Tibial nerve (tissue), 4 donors: ENCODE results near the gene MRTFB. TPM values are rescaled to one million over a fixed set of nuclear protein-coding genes. Genes with fewer than 3 reads are reported as not detected.

ENCODE experiments used
- DNase-seq, 2 donors: peaks; one replicate each; pipeline ENCODE4 v3.0.0-alpha.2; 2019; ENCODE audit warnings: low spot score in 2 of 2
- H3K27ac ChIP-seq, 4 donors: fragments of 200-600 bp; sonication (generic) in 3 of 4; one replicate each; pipeline ENCODE4 v1.5.1; 2017 to 2019; ENCODE audit warnings: mild to moderate bottlenecking in 1 of 4
- H3K27me3 ChIP-seq, 2 donors: fragments of 200-600 bp; sonication (generic) in 1 of 2; one replicate each; pipeline versions ENCODE4 v1.5.1 to v1.6.0; 2017 to 2019
- H3K36me3 ChIP-seq, 3 donors: fragments of 200-600 bp; sonication (generic); one replicate each; pipeline ENCODE4 v1.5.1; 2018 to 2019
- H3K4me1 ChIP-seq, 4 donors: fragments of 200-600 bp; sonication (generic) in 3 of 4; one replicate each; pipeline ENCODE4 v1.5.1; 2017 to 2019
- H3K4me3 ChIP-seq, 4 donors: fragments of 200-600 bp; sonication (generic) in 3 of 4; one replicate each; pipeline ENCODE4 v1.5.1; 2017 to 2019; ENCODE audit warnings: mild to moderate bottlenecking in 1 of 4, moderate library complexity in 1 of 4
- H3K9me3 ChIP-seq, 4 donors: fragments of 200-600 bp; sonication (generic) in 3 of 4; one replicate each; pipeline ENCODE4 v1.5.1; 2017 to 2019
- CTCF ChIP-seq, 5 experiments: fragments of 200-600 bp in 3 of 5; fragments of 450-650 bp in 2 of 5; sonication (generic) in 3 of 5; IDR thresholded peaks; one replicate each; pipeline ENCODE4 v1.5.1; 2016 to 2019; ENCODE audit warnings: antibody characterized with exemption in 5 of 5, mild to moderate bottlenecking in 3 of 5, moderate library complexity in 2 of 5
- EP300 ChIP-seq, 2 donors: sonication (generic); formaldehyde crosslinking; IDR thresholded peaks; one replicate each; pipeline ENCODE4 v1.6.1; 2017; ENCODE audit warnings: antibody characterized with exemption in 2 of 2, mild to moderate bottlenecking in 1 of 2
- POLR2A ChIP-seq, 2 donors: fragments of 450-650 bp; IDR thresholded peaks; one replicate each; pipeline ENCODE4 v1.6.1; 2017; ENCODE audit warnings: antibody characterized with exemption in 2 of 2, mild to moderate bottlenecking in 2 of 2, moderate library complexity in 2 of 2
- WGBS, 2 donors: methylation state at CpG; one replicate each; pipeline ENCODE4 v1.1.5; 2018; 5-methylcytosine and 5-hydroxymethylcytosine counted together
- total RNA-seq, 4 donors: library from RNA; depleted of rRNA; stranded (reverse); fragments of >200 nt; gene quantifications; one replicate each; pipeline ENCODE4 v1.1.0, GENCODE V29; 2016

MRTFB gene
- total RNA-seq, 4 donors from 2014 or later = 35.6 to 76.9 (median 61.8) TPM

GRCh38 chr16:14303182-14303618 is 232.1 kb downstream of the MRTFB start:
- H3K36me3 ChIP-seq = no peaks in the 10 kb centered on the region
- no peaks in the 10 kb centered on the region for H3K9me3 ChIP-seq
- TF ChIP-seq CTCF (IDR thresholded peaks at IDR 0.05) (no peak), POLR2A (IDR thresholded peaks at IDR 0.05) (no peak), EP300 (IDR thresholded peaks at IDR 0.05) (no peak)
- peaks cover 0 to 49% (median 18%) of the 10 kb centered on the region in 4 donors for H3K4me1 ChIP-seq
- H3K27ac ChIP-seq = peak overlapping the region; percentile 30 to 82 (median 78)
- 6 to 7% methylated on average over 14 of the region's 14 CpGs for WGBS, 2 donors
- H3K4me3 ChIP-seq = peak overlapping the region; percentile 69 to 86 (median 76)
- H3K27me3 ChIP-seq = no peaks in the 10 kb centered on the region
- no peak for DNase-seq

GRCh38 chr16:14303639-14304394 is 232.7 kb downstream of the MRTFB start:
- DNase-seq = no peak
- no peaks in the 10 kb centered on the region for H3K9me3 ChIP-seq
- 28 to 42% methylated on average over 30 to 31 of the region's 31 CpGs for WGBS, 2 donors
- no peaks in the 10 kb centered on the region for H3K27me3 ChIP-seq
- TF ChIP-seq EP300 (IDR thresholded peaks at IDR 0.05) (no peak), POLR2A (IDR thresholded peaks at IDR 0.05) (no peak), CTCF (IDR thresholded peaks at IDR 0.05) (no peak)
- H3K4me1 ChIP-seq = peaks cover 0 to 54% (median 19%) of the 10 kb centered on the region in 4 donors
- H3K27ac ChIP-seq = peak overlapping the region; percentile 30 to 82 (median 74)
- no peaks in the 10 kb centered on the region for H3K36me3 ChIP-seq
- peak overlapping the region; percentile 69 to 86 (median 76) for H3K4me3 ChIP-seq

- Histone ChIP-seq H3K4me3 (no peak overlapping the region), H3K4me1 (peaks cover 0 to 66% (median 24%) of the 10 kb centered on the region in 4 donors), H3K36me3 (no peaks in the 10 kb centered on the region), H3K9me3 (no peaks in the 10 kb centered on the region), H3K27ac (peak overlapping the region in 2 of 4 donors; percentile 44 to 58), H3K27me3 (no peaks in the 10 kb centered on the region)
- TF ChIP-seq CTCF (IDR thresholded peaks at IDR 0.05) (no peak), POLR2A (IDR thresholded peaks at IDR 0.05) (no peak), EP300 (IDR thresholded peaks at IDR 0.05) (no peak)
- WGBS, 2 donors = 73 to 81% methylated on average over 12 of the region's 12 CpGs
- DNase-seq = no peak
Measured at GRCh38 chr16:14304891-14305460, 233.9 kb downstream of the MRTFB start.

- no peak for DNase-seq
- Histone ChIP-seq H3K36me3 (no peaks in the 10 kb centered on the region), H3K27me3 (no peaks in the 10 kb centered on the region), H3K4me3 (no peak overlapping the region), H3K27ac (peak overlapping the region in 2 of 4 donors; percentile 44 to 58), H3K4me1 (peaks cover 0 to 68% (median 24%) of the 10 kb centered on the region in 4 donors), H3K9me3 (no peaks in the 10 kb centered on the region)
- no peak for TF ChIP-seq EP300 (IDR thresholded peaks at IDR 0.05)
- no peak for TF ChIP-seq CTCF (IDR thresholded peaks at IDR 0.05)
- TF ChIP-seq POLR2A (IDR thresholded peaks at IDR 0.05) = no peak
- WGBS, 2 donors = 68 to 73% methylated on average over 11 of the region's 11 CpGs
Measured at GRCh38 chr16:14306485-14307058, 235.5 kb downstream of the MRTFB start.
